HG02610 (cell line): Measurements from ENCODE around the gene PRDM2.

Source experiments
- ATAC-seq: cut with Tn5 transposase; IDR thresholded peaks from one replicate; pipeline ENCODE4 v1.9.1; 2021; ENCODE audit warnings: mild to moderate bottlenecking, moderate library complexity; ENCODE audit not compliant: unreplicated experiment

PRDM2 gene

GRCh38 chr1:13783551-13783950 lies 83.6 kb downstream of the PRDM2 start:
- ATAC-seq = no peak

GRCh38 chr1:13784971-13785370 lies 85.0 kb downstream of the PRDM2 start:
- no peak for ATAC-seq

GRCh38 chr1:13786541-13786940 lies 86.6 kb downstream of the PRDM2 start:
- no peak for ATAC-seq

DNA sequence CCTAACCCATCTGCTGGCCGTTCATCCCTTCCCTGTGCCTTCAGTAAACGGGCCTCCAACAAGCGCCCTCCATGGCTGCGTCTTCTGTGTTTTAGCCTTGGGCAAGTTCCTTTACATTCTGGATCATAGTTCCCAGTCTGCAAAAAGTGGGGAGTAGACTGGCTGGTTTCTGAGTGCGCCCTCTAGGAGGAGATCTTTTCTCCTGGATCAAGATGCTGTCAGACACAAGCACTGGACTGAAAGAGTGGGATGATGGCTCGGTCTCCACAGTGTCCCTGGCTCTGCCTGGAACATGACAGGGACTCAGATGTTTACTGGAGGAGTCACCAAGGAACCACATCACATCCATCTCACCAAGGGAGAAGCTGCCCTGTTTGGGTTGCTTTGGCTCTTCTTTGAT lies 88.8 kb downstream of the PRDM2 start:
- ATAC-seq = no peak

DNA sequence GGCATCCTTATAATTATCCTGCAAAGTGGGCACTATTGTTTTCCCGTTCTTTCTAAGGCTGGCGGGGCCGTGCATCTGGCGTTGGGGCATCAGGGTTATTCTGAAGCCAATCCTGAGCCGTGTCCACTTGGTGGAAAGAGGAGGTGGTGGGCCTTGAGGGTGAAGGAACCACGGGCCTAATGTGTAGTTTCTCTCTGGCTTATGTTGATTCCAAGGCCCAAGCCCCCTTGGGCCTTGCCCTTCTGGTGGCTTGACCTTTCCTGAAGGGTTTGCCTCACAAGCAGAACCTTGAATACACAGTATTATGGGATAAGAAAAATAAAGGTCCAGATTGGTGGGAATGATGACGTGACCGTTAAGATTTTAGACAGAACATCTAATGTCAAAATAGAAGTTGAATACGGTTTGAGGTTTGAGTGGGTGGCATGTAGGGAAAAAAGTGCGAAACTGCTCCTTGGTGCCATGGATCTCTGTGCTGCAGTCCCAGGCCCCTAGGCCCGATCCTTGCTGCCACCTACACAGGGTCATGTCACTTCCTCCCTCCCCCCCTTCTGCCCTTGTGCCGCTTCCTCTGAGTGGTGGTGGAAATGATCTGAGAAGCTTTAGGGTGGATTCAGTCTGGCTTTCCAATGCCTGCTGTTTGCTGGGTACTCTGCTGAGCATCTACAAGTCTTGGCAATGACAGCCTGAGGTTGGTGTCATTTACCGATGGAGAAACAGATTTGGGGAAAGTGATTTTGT lies 90.5 kb downstream of the PRDM2 start:
- no peak for ATAC-seq

GRCh38 chr1:13792419-13792818 lies 92.4 kb downstream of the PRDM2 start:
- no peak for ATAC-seq

GRCh38 chr1:13793088-13793730 lies 93.2 kb downstream of the PRDM2 start:
- no peak for ATAC-seq

- no peak for ATAC-seq
Measured at GRCh38 chr1:13794231-13795187, 94.5 kb downstream of the PRDM2 start.

DNA sequence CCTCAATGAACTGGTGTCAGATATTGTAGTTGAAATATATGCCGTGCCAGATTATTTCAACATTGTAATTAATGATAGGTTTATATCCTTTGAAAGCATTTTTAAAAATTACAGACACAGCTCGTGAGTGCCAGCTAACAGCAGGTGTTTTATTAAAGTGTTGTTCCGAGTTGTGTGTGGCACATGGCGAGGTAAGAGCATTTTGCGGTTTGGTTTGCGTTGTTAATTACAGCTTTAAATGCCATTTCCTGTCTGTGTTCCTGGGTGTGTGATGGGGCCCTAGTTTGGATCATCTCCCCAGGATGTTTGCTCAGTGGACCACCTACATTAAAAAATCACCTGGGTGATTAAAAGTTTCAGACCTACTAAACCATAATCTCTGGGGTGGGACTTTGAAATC lies 97.4 kb downstream of the PRDM2 start:
- no peak for ATAC-seq

- ATAC-seq = no peak
Measured at GRCh38 chr1:13798120-13798519, 98.1 kb downstream of the PRDM2 start.

DNA sequence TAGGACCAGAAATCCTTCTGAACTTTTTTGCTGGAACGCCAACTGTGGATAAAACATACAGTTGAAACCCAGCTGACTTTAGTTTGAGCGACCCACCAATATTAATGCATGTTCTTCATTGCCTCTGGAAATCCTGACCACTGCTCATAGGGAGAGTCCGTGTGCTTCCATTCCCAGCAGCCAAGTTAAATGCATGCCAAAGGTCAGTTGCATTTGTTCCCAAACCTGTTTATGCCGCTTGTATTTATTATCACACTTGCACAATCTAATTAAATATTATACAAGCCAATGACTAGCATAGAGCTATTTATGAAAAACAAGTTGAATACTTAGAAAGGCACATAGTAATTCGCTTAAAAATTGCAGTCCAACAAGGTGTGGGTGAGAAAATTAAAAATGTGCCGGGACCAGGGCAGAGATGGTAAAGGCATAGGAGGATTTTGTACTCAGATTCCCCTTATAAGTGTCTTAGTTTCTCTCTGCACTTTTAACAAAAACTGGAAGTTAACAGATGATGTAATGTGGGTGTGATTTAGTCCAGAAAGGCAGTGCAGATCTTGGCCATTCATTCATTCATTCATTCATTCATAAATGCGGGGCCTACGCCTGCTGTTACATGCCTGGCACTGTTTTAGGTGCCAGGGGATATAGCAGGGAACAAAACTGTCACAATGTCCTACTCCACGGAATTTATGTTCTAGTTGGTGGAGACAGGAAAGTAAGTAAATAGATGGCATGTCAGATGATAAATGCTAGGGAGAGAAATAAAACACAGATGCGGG lies 99.7 kb downstream of the PRDM2 start:
- no peak for ATAC-seq

DNA sequence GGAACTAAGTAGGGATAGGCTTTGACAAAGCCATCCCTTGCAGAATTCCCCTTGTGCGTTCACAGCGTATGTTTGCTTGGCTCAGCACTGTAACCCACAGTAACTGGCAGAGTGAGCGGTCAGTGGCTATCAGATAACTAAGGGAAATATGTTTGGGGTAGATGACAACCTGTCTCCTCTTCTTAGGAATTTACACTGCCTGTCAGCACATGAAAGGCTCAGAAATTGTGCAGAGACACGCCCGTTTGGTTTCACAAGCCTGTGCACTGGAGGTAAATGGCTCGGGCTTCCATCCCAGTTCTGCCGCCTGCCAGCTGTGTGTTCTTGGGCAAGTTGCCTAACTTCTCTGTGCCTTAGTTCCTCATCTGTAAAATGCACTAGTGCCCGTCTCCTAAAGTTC lies 101.2 kb downstream of the PRDM2 start:
- ATAC-seq = no peak

GRCh38 chr1:13801655-13802486 lies 101.9 kb downstream of the PRDM2 start:
- ATAC-seq = no peak

DNA sequence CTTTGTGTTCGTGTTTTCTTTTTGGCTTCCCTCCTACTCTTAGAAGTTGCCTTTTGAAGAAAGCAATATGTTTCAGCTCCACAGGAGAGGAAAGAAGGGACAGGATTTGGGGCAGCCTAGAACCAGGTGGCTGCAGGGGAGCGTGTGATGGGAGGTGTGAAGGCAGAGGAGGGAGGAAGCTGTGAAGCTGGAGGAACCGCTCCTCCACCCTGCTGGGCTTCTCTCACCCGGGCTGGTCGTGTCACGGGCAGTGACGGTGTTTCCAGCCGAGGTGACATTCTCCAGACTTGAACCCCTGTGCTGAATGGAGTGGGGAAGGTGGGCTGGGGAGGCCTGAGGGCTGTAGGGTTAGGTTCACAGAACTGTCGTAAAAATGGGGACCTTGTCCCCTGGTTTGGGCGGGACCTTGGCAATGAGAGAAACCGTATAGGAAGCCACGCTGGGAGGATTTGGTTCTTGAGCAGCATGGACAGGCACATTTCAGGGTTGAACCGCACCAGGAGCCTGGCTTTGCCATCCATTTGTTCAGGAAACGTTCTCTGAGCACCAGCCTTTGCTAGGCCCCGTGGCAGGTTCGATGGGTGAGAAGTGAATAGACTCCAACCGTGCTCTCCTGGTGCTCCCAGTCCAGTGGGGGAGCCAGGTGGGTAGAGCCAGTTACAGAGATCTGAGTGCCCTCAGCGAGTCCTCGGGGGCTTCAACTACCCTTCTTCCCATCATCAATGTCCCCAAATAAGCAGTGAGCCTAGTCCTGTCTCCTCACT lies 103.0 kb downstream of the PRDM2 start:
- no peak for ATAC-seq

GRCh38 chr1:13803546-13804239 lies 103.7 kb downstream of the PRDM2 start:
- no peak for ATAC-seq

DNA sequence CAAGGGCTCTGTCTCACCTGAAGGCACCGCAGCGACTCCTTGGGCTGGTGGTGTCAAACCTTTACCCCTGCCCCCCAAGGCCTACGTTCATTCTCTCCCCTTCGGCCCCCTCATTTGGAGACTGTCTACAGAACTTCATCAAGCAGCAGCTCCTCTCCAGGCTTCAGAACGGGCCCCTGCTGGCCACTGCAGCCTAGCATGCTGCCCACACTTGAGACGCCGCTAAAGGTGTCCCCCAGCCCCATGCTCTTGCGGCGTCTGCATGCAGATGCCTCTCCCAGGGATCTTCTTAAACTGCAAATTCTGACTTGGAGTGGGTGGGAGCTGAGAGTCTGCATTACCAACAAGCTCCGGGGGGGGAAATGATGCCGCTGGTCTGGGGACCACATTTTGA lies 104.2 kb downstream of the PRDM2 start:
- ATAC-seq = no peak

- no peak for ATAC-seq
Measured at GRCh38 chr1:13805431-13805830, 105.4 kb downstream of the PRDM2 start.

DNA sequence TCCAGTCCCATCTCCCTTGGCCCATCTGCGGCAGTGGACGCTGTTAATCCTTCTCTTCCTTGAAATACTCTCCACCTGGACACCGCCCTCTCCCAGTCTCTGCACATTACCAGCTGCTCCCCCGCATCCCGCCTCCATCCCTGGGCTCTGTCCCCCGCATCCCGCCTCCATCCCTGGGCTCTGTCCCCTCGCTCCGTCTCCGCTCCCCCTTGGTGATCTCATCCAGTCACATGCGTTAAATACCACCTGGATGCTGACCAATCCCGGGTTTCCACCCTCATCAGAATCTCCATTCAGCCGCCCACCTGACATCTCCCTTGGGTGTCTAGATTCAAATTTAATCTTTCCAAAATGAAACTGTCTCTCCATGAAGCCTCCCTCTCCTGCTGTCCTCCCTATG lies 106.1 kb downstream of the PRDM2 start:
- no peak for ATAC-seq

DNA sequence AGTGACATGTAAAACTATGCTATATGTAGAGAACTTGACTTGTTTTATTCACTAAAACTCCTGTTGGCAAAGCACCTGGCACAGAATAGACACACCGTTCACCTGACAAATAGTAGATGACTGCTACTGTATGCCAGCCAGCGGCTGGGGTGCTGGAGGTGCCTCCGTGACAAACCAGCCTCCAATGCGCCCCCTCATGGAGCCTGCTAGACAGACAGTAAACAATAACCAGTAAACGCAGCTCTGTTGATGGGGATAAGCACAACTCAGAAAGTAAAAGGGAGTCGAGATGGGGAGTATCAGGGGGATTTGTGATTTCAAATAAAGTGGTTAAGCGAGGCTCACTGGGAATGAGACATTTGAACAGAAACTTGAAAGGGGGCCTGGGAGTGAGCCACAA lies 107.2 kb downstream of the PRDM2 start:
- ATAC-seq = no peak
